SJSA1 (cell line): ENCODE results near the gene PEX10. TPM values are rescaled to one million over a fixed set of nuclear protein-coding genes. Genes with fewer than 3 reads are reported as not detected.
A peak's percentile ranks its signal among the peaks of the same experiment; 100 is the strongest.
"Not testable (repeated sequence)": the region's sequence is repeated elsewhere in the genome, so short reads cannot be mapped to it uniquely, and the experiment has no call there.

Experiments used
- DNase-seq, 2 experiments: peaks; one replicate each; pipeline ENCODE4 v3.0.0-alpha.2; 2015 to 2020; ENCODE audit warnings: low spot score in 2 of 2, low read depth in 1 of 2
- H3K27ac ChIP-seq: fragments of 250-450 bp; sonication (Bioruptor Pico); 2 replicates; pipeline ENCODE4 v1.5.1; 2020; ENCODE audit warnings: mild to moderate bottlenecking, moderate library complexity
- H3K27me3 ChIP-seq: fragments of 250-450 bp; sonication (Bioruptor Pico); replicated peaks from 2 replicates; pipeline ENCODE4 v1.5.1; 2020; ENCODE audit warnings: mild to moderate bottlenecking, moderate library complexity
- H3K36me3 ChIP-seq: fragments of 250-450 bp; sonication (Bioruptor Pico); 2 replicates; pipeline ENCODE4 v1.5.1; 2020; ENCODE audit warnings: mild to moderate bottlenecking
- H3K4me1 ChIP-seq: fragments of 250-450 bp; sonication (Bioruptor Pico); replicated peaks from 2 replicates; pipeline ENCODE4 v1.6.1; 2021; ENCODE audit warnings: mild to moderate bottlenecking
- H3K4me3 ChIP-seq: fragments of 250-450 bp; sonication (Bioruptor Pico); 2 replicates; pipeline ENCODE4 v1.5.1; 2020; ENCODE audit warnings: mild to moderate bottlenecking
- H3K9me3 ChIP-seq: fragments of 250-450 bp; sonication (Bioruptor Pico); replicated peaks from 2 replicates; pipeline ENCODE4 v1.5.1; 2020; ENCODE audit warnings: mild to moderate bottlenecking
- total RNA-seq: library from RNA; depleted of rRNA; stranded (reverse); fragments of >200 nt; shearing (Covaris generic); gene quantifications from 2 replicates; pipeline ENCODE4 v1.2.3, GENCODE V29; 2014; rRNA removed

Gene PEX10
- total RNA-seq = 29.3 and 37.3 TPM in 2 replicates

GRCh38 chr1:2412395-2412772, at the start of gene PEX10:
Gene PEX10 (minus strand): TSS chr1:2412564. CDS start chr1:2412502, 62 bp downstream.
- DNase-seq = peak; percentile 81 to 98
- peak within 1 kb of the TSS; percentile 80 for H3K27ac ChIP-seq
- H3K27me3 ChIP-seq = no peaks in the 10 kb centered on the region
- peak within 1 kb of the TSS; percentile 99 for H3K4me3 ChIP-seq
- H3K4me1 ChIP-seq = peaks cover 28% of the 10 kb centered on the region
- H3K36me3 ChIP-seq = peaks cover 25% of the 10 kb centered on the region
- H3K9me3 ChIP-seq = peaks cover 3% of the 10 kb centered on the region; the same call in 1 of the 2 replicates

GRCh38 chr1:2460996-2461751, 48.8 kb upstream of the PEX10 start:
- H3K4me1 ChIP-seq = 0 out of 2 replicates have a peak, but pooled peaks cover 5% of the 10 kb centered on the region
- no peak overlapping the region for H3K27ac ChIP-seq
- H3K27me3 ChIP-seq = peaks cover 23% of the 10 kb centered on the region
- DNase-seq = no peak
- no peak overlapping the region for H3K4me3 ChIP-seq
- no peaks in the 10 kb centered on the region for H3K36me3 ChIP-seq
- 0 out of 2 replicates have a peak, but pooled peaks cover 6% of the 10 kb centered on the region for H3K9me3 ChIP-seq

- H3K4me1 ChIP-seq = 0 out of 2 replicates have a peak, but pooled peaks cover 5% of the 10 kb centered on the region
- no peak overlapping the region for H3K4me3 ChIP-seq
- H3K36me3 ChIP-seq = no peaks in the 10 kb centered on the region
- no peak overlapping the region for H3K27ac ChIP-seq
- 0 out of 2 replicates have a peak, but pooled peaks cover 6% of the 10 kb centered on the region for H3K9me3 ChIP-seq
- no peak for DNase-seq
- peaks cover 23% of the 10 kb centered on the region for H3K27me3 ChIP-seq
These were observed 47.8 kb upstream of the PEX10 start for GRCh38 chr1:2460203-2460602.

GRCh38 chr1:2459757-2460156, 47.4 kb upstream of the PEX10 start:
- peaks cover 21% of the 10 kb centered on the region for H3K27me3 ChIP-seq
- H3K9me3 ChIP-seq = 0 out of 2 replicates have a peak, but pooled peaks cover 6% of the 10 kb centered on the region
- DNase-seq = no peak
- no peaks in the 10 kb centered on the region for H3K36me3 ChIP-seq
- H3K27ac ChIP-seq = no peak overlapping the region
- H3K4me1 ChIP-seq = 0 out of 2 replicates have a peak, but pooled peaks cover 5% of the 10 kb centered on the region
- H3K4me3 ChIP-seq = no peak overlapping the region

GRCh38 chr1:2459102-2459753, 46.9 kb upstream of the PEX10 start:
- H3K36me3 ChIP-seq, H3K9me3 ChIP-seq, H3K4me3 ChIP-seq, H3K27ac ChIP-seq, H3K4me1 ChIP-seq, DNase-seq: not testable (repeated sequence)
- peaks cover 16% of the 10 kb centered on the region for H3K27me3 ChIP-seq

GRCh38 chr1:2458687-2459086, 46.3 kb upstream of the PEX10 start:
- Histone ChIP-seq H3K27ac (no peak overlapping the region), H3K4me3 (no peak overlapping the region), H3K4me1 (peaks cover 8% of the 10 kb centered on the region), H3K36me3 (no peaks in the 10 kb centered on the region), H3K9me3 (0 out of 2 replicates have a peak, but pooled peaks cover 6% of the 10 kb centered on the region), H3K27me3 (peaks cover 13% of the 10 kb centered on the region)
- no peak for DNase-seq

GRCh38 chr1:2457444-2457843, 45.1 kb upstream of the PEX10 start:
- H3K9me3 ChIP-seq = 0 out of 2 replicates have a peak, but pooled peaks cover 6% of the 10 kb centered on the region
- no peak for DNase-seq
- H3K4me3 ChIP-seq = no peak overlapping the region
- H3K4me1 ChIP-seq = peaks cover 17% of the 10 kb centered on the region
- H3K36me3 ChIP-seq = no peaks in the 10 kb centered on the region
- no peak overlapping the region for H3K27ac ChIP-seq
- H3K27me3 ChIP-seq = peaks cover under 1% of the 10 kb centered on the region; the same call in 1 of the 2 replicates

GRCh38 chr1:2455757-2456156, 43.4 kb upstream of the PEX10 start:
- H3K9me3 ChIP-seq = 0 out of 2 replicates have a peak, but pooled peaks cover 9% of the 10 kb centered on the region
- DNase-seq = no peak
- no peaks in the 10 kb centered on the region for H3K36me3 ChIP-seq
- peaks cover 34% of the 10 kb centered on the region for H3K4me1 ChIP-seq
- no peak overlapping the region for H3K4me3 ChIP-seq
- no peak overlapping the region for H3K27ac ChIP-seq
- no peaks in the 10 kb centered on the region for H3K27me3 ChIP-seq

- no peak overlapping the region for H3K27ac ChIP-seq
- no peak for DNase-seq
- no peak overlapping the region for H3K4me3 ChIP-seq
- H3K27me3 ChIP-seq = no peaks in the 10 kb centered on the region
- 0 out of 2 replicates have a peak, but pooled peaks cover 5% of the 10 kb centered on the region for H3K9me3 ChIP-seq
- no peaks in the 10 kb centered on the region for H3K36me3 ChIP-seq
- peaks cover 35% of the 10 kb centered on the region for H3K4me1 ChIP-seq
These were observed 41.9 kb upstream of the PEX10 start for GRCh38 chr1:2454227-2454626.

GRCh38 chr1:2452932-2453315, 40.6 kb upstream of the PEX10 start:
- H3K36me3 ChIP-seq = no peaks in the 10 kb centered on the region
- H3K4me3 ChIP-seq = no peak overlapping the region
- 0 out of 2 replicates have a peak, but pooled peaks cover 2% of the 10 kb centered on the region for H3K9me3 ChIP-seq
- no peaks in the 10 kb centered on the region for H3K27me3 ChIP-seq
- H3K27ac ChIP-seq = peak overlapping the region; percentile 96
- DNase-seq = peak in 1 of 2 experiments; percentile 57
- H3K4me1 ChIP-seq = peaks cover 35% of the 10 kb centered on the region

GRCh38 chr1:2452201-2452931, 40.0 kb upstream of the PEX10 start:
- peak overlapping the region; percentile 4; the same call in 1 of the 2 replicates for H3K4me3 ChIP-seq
- no peaks in the 10 kb centered on the region for H3K36me3 ChIP-seq
- peaks cover 35% of the 10 kb centered on the region for H3K4me1 ChIP-seq
- peak; percentile 80 to 86 for DNase-seq
- 0 out of 2 replicates have a peak, but pooled peaks cover 2% of the 10 kb centered on the region for H3K9me3 ChIP-seq
- H3K27ac ChIP-seq = peak overlapping the region; percentile 96
- H3K27me3 ChIP-seq = no peaks in the 10 kb centered on the region

GRCh38 chr1:2451741-2452140, 39.4 kb upstream of the PEX10 start:
- peaks cover 35% of the 10 kb centered on the region for H3K4me1 ChIP-seq
- peak overlapping the region; percentile 4; the same call in 1 of the 2 replicates for H3K4me3 ChIP-seq
- DNase-seq = peak; percentile 85 to 95
- H3K36me3 ChIP-seq = no peaks in the 10 kb centered on the region
- peak overlapping the region; percentile 96 for H3K27ac ChIP-seq
- H3K27me3 ChIP-seq = no peaks in the 10 kb centered on the region
- 0 out of 2 replicates have a peak, but pooled peaks cover 2% of the 10 kb centered on the region for H3K9me3 ChIP-seq
